Stimulated activated CD4-positive, alpha-beta T cell treated with anti-CD3 and anti-CD28 coated beads, Interleukin-1b, Interleukin-23, amount 100 ng/mL, for 1 hour (primary cell): ENCODE data around the gene CYSTM1.
"Not testable (repeated sequence)": the region's sequence is repeated elsewhere in the genome, so short reads cannot be mapped to it uniquely, and the experiment has no call there.

ENCODE experiments used
- DNase-seq, 2 donors: peaks; one replicate each; pipeline ENCODE4 v3.0.0-alpha.2; 2020; ENCODE audit warnings: low read depth in 2 of 2

Gene CYSTM1

DNA sequence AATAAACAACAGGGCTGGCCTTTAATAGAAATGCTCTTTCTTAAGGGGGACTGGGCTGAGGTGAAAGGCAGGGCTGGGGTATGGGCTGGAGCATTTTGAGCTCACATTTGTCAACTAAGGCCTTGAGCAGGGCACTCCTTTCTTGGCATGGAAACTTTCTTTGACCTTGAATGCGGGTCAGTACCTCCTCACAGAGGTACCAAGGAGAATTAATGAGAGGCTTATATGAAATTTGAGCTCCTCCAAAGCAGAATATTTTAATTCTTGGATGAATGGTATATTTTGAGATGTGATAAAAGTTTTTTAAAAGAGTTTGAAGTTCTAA, 3.1 kb downstream of the CYSTM1 start:
- no peak for DNase-seq

- DNase-seq: no peak
Observed at GRCh38 chr5:140178482-140179116, 3.6 kb downstream of the CYSTM1 start.

DNA sequence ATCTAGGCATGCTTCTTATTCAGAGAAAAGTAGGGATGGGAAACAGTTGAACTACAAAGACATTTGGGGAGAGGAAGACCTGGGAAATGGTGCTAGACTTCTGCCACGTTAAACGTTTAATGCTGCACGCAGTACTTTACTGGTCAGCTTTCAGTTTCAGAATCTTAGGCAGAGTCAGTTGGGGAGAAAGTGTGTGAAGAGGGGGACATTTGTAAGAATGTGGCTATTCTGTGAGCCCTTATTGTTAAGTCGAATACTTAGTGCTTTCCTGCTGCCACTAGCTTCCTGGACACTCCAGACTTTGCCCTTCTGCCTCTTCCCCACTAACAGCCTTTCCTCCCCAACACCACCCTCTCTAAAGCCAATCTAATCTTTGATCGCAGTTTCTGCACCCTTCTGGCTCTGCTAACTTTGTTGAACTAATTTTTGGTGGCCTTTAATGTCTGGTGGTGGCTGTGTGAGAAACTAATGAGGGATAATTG, 6.1 kb downstream of the CYSTM1 start:
- DNase-seq: no peak

DNA sequence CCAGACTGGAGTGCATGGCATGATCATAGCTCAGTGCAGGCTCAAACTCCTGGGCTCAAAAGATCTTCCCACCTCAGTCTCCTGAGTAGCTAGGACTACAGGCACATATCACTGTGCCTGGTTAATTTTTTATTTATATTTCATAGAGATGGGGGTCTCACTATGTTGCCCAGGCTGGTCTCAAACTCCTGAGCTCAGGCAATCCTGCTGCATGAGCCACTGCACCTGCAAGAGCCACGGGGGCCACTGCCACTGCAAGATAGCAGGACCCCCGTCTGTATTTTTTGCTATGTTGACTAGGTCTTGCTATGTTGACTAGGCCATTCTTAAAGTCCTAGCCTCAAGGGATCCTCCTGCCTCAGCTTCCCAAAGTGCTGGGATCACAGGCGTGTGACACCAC, 6.5 kb downstream of the CYSTM1 start:
- DNase-seq: no peak

DNA sequence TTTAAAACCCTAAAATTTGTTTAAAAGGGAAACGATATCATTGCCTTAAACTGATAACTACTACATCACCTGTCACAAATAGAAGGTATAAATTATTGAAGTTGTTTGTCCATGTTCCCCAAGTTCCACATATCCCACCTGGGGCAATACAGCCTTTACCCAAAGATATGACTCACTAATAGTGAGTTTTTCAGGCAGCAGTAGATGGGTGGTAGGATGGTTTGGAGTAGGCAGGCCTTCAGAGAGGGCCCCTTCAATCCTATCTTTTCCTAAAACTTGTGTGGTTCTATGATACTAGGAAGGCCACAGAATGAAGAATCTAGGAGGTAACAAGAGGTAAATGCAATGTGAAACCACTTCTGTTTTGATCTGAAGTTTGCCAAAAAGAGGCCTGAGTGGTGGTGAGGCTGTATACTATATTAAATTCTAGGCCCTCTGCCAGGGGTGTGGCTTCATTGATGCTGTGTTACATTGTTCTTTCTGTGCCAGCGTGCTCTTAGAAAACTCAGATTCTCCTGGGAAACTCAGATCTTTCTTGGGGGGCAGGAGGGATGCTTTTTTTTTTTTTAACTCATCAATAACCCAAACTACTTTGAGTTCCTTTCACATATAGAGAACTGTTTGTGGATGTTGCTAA, 7.2 kb downstream of the CYSTM1 start:
- no peak for DNase-seq

DNA sequence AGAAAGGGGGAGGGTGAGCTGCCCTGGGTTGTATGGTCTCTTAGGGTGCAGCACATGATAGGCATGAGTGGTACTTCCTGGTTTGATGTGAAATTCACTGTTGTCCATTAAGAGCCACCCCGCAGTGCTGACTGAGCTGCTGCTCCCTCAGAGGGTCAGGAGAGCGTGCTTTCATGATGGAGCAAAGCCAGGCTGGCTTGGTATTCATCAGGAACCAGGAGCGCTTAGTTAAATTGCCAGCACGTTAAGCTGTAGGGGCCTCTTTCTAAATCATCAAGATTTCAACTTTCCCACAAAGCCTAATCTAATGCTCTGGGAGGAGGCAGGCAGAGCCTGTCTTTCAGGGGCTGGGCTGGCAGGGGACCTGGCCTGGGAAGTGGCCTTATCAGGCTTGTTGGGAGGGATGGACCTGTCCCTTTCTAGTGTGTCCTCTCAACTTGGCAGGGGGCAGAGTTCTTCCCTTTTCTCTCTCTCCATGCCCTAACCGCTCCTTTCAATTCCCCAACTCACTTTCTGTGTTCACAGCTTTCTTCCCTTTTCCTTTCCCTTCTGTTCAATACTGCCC, 7.9 kb downstream of the CYSTM1 start:
- DNase-seq: no peak

DNA sequence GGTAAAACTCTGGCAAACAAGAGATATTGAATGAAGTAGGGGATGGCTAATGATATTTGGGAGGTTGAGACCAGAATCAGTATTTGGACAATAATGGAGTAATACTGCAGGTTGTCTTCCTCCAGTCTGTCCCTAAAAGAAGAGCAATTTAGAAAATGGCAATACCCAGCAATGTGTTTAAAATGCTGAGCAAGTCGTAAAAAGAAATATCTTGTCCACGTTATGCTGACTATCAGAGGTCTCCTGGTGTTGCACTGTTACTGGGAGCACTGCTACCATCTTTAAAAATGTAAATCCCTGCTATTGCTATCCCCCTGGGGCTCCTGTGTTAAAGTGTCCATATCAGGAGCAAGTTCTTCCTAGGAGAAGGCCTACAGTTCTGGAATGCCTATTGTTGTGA, 10.4 kb downstream of the CYSTM1 start:
- no peak for DNase-seq

DNA sequence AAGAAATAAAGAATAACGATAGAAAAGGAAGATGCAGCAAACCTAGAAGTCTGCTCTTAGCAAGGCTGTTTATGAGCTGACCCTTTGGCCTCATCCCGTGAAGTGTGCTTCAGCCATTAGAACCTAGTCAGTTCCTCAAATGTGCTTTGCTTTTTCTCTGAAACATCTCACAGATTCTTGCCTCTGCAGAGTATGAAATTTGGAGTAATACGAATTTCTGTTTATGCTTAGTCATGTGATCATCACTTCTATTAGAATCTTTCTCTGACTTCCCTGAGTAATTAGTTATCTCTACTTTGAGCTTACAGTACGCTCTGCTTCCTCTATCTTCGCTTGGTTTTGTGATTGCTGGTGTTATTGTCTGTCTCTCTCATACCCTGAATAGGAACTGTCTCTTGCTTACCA, 11.3 kb downstream of the CYSTM1 start:
- no peak for DNase-seq

GRCh38 chr5:140189253-140189652, 14.3 kb downstream of the CYSTM1 start:
- no peak for DNase-seq

DNA sequence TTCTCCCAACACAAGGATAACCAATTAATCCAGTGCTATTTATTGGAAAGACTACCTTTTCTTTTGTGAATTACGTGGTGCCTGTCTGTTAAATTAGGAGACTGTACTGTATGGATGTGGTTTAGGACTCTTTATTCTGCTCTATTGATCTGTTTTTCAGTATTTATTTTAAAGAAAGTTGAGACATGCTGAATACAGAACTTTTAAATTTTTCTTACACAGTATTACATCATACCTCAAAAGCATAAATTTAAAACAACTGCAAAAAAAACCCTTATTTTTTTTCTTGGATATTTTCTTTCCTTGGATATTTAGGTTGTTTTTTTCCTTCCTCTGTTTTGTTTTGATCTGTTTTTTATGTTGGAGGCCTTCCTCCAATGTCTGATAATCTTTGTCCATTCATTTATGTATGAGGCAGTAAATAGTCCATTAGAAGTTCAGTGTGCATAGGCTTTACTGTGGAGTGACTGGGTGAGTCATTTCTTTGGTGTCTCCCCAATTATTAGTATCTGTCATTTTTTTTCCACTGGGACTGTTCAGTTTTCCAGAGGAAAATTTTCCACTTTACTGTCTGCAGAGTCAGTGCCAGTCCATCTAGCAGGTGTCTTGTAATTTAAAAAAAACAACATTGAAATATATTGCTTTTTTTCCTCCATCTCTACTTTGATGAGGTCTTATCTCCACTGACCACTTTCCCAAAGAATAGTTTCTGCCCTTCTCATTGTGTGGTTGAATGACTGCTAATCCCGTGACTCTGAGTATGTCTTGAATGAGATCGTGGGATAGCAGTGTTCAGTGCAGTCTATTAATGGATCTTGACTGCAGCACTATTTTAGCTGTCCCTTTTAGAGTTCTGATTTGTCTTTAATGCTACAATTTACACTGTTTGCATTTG, 15.2 kb downstream of the CYSTM1 start:
- no peak for DNase-seq

DNA sequence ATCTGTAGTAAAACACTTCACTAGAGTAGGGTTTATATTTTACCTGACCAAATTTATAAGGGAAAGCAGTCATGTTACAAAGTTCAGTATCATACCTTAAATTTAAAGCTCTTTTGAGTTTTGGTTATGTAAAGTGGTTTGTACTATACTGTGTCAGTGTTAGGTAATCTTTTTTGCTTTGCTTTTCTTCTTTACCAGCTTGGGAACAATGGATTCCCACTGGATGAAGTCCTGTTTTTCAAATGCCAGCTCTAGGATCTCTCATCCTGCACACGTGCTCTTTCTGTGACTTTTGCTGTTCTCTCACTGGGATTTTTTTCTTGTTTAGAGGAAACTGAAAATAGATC, 15.9 kb downstream of the CYSTM1 start:
- DNase-seq: no peak

GRCh38 chr5:140192715-140193430, 17.9 kb downstream of the CYSTM1 start:
- no peak for DNase-seq

GRCh38 chr5:140194662-140195061, 19.7 kb downstream of the CYSTM1 start:
- no peak for DNase-seq

DNA sequence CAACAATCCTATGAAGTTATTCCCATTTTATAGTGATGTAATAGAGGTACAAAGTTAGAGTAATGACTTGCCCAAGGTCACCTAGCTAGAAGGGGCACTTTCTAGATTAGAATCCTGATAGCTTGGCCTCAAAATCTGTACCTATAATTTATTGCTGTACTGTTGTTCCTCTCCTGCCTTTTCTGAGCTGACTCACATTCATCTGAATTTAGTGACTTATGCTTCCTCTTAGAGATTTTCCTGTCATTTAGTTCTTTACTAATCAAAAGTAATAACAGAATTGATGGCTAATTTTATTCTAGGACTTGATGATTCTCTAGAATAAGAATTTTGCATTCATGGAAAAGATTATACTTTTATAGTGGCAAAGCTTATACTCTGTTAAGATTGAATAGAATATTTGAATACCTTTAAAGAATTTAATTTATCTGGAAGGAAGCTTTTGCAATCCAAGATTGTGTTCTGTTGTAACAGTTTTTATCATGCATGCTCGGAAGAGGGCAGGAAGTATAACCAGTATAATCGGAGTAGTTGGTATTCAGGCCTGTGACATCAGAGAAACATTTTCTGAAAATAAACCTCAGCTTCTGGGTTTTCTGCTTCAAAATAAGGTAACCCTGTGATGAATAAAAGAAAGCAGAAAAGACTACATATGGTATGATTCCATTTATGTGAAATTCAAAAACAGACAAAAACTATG, 21.3 kb downstream of the CYSTM1 start:
- no peak for DNase-seq

DNA sequence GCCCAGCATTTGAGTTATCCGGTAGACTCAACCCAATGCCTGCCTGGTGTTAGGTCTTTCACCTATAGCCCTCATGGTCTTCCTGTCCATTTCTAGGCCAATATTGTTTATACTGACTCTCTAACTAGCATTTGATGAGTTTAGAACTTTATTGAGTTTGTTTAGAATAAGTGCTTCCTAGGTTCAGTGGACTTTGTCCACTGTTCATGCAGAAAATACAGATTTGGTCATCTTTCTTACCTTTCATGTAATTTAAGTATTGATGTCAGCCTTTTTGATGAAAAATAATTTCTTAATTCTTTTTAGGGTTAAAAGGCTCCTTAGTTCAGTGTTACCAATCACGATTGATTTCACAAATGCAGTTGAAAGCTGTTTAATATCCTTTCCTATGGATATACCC, 22.0 kb downstream of the CYSTM1 start:
- no peak for DNase-seq

DNA sequence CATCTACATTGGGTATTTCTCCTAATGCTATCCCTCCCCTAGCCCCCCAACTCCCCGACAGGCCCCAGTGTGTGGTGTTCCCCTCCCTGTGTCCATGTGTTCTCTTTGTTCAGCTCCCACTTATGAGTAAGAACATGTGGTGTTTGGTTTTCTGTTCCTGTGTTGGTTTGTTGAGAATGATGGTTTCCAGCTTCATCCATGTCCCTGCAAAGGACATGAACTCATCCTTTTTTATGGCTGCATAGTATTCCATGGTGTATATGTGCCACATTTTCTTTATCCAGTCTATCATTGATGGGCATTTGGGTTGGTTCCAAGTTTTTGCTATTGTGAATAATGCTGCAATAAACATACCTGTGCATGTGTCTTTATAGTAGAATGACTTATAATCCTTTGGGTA, 23.9 kb downstream of the CYSTM1 start:
- DNase-seq: not testable (repeated sequence)

GRCh38 chr5:140202078-140202477, 27.1 kb downstream of the CYSTM1 start:
- no peak for DNase-seq

DNA sequence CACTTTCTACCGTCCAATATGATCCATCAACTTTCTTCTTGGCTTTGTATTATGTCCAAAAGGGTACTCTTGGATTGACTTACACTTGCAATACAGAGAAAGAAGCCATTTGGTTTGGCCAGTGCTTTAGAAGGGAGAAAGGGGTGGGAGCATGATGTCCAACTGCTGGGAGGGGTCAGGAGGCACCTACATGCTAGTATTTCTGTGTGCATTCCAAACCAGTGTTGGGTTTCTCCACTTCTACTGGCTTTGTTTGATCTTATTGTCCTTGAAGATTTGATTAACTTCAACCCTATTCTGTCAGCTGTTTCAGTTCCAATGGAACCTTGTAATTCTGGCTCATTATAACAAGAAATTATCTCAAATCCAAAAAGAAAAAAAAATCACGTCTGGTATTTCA, 27.6 kb downstream of the CYSTM1 start:
- DNase-seq: no peak

DNA sequence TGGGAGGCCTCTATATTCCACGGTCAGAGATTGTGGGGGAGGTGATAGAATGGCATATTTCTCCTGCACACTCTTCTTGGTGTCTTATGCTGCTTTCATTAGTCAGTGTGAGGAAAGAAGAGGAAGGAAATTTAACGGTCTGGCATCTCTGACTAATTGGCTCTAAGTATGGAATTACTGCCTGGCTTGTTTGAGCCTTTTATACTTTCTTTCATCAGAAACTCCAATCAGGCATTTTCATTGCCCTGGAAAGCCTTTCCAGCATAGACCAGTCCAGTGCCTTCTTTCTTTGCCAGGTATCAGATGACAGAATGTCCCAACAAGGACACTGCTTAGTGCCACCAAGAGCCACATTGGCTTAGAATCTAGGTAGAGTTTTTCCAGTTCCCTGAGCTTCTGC, 30.2 kb downstream of the CYSTM1 start:
- DNase-seq: no peak

- DNase-seq: no peak
Observed at GRCh38 chr5:140205952-140206351, 31.0 kb downstream of the CYSTM1 start.

DNA sequence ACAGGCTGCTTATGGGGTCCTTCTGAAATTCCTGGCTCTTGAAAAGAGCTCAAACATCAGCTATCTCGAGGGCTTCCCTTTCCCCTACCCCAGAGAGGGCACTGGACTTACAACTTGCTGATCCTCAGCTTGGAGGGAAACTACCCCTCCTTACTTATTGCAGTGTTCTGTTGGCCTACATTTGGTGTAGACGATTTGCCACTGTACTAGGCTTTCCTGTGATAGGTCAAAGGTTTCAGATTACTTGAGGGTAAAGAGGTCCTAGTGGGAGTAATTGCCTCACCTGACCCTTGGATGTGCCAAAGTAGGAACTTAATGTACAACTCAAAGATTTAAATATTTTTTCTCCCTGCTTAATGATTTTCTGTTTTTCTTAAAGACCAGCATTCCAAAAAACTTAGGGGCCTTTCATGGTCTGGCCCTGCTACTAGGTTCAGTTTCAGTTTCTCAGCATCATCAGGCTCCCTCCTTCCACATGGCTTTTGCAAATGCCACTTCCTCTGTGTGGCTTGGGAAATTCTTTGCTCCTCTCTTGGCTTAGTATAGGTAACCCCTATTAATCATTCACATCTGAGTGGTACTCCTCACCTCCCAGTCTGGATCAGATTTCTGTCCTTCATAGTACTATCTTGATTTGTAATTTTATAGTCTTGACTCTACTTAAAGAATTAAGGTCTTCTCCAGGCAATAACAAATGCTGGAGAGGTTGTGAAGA, 32.4 kb downstream of the CYSTM1 start:
- no peak for DNase-seq
